ENCODE data around the gene CDKN1A. TPM values are rescaled to one million over a fixed set of nuclear protein-coding genes. Genes with fewer than 3 reads are reported as not detected.

CDKN1A gene
- total and polyA plus RNA-seq, 10 of the 15 experiments (the other 5 are each of a cell fraction or from before 2014, with no cell fraction given) = 25.2 to 637 (median 216) TPM

DNA sequence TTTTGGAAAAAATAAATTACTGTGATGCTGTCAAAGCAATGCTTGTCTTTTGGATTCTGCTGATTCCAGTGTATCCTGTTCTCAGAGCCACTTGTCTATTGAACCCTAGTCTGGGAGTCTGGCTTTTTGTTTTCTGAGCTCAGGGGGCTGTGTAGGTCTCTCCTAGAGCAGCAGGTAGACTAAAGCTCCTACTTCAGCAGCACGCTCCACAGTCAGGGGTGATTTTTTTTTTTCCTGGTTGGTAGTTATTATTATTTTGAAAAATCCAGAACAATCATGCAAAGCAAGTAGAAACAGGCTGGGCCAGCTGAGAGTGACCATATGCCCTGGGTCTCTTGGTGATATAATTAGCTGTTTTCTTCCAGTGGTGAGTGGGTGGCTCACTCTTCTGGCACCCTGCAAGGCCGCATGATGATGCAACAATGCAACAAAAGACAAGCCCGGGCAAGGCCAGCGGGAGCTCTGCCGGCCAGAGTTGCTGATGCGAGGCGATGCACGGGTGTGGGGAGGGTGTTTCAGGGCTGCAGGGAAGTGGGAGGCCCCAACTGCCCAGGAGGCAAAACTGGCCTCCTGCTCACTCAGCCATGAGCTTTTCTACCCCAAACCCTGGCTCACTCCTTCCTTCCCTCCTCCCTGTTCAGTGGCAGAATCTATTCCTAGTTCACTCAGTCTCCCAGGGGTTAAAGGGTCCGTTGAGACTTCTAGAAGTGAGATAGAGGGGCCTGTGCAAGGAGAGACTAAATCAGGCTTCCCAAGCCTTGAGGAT, 11.5 kb upstream of the CDKN1A start (continued):
- TF ChIP-seq ASH2L (IDR thresholded peaks at IDR 0.05; ENCODE audit: borderline replicate concordance, low read depth) = no peak
- TF ChIP-seq, protein P1, sequence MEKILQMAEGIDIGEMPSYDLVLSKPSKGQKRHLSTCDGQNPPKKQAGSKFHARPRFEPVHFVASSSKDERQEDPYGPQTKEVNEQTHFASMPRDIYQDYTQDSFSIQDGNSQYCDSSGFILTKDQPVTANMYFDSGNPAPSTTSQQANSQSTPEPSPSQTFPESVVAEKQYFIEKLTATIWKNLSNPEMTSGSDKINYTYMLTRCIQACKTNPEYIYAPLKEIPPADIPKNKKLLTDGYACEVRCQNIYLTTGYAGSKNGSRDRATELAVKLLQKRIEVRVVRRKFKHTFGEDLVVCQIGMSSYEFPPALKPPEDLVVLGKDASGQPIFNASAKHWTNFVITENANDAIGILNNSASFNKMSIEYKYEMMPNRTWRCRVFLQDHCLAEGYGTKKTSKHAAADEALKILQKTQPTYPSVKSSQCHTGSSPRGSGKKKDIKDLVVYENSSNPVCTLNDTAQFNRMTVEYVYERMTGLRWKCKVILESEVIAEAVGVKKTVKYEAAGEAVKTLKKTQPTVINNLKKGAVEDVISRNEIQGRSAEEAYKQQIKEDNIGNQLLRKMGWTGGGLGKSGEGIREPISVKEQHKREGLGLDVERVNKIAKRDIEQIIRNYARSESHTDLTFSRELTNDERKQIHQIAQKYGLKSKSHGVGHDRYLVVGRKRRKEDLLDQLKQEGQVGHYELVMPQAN (conservative IDR thresholded peaks at IDR 0.05) = no peak; the same call in 1 of the 2 replicates
- TF ChIP-seq KLF5 (IDR thresholded peaks at IDR 0.05; ENCODE audit: partially characterized antibody) = peak; percentile 36
- peak; percentile 97 for TF ChIP-seq EED (IDR thresholded peaks at IDR 0.05; ENCODE audit: low read depth)
- no peak; the same call in 1 of the 2 replicates for TF ChIP-seq JUNB (IDR thresholded peaks at IDR 0.05)
- peak; percentile 59; the same call in 1 of the 2 replicates for TF ChIP-seq CBFB (IDR thresholded peaks at IDR 0.05; ENCODE audit: low read depth)
- peak; percentile 96 for TF ChIP-seq DPF2 (IDR thresholded peaks at IDR 0.05)
- no peak for TF ChIP-seq NRF1 (conservative IDR thresholded peaks at IDR 0.05; ENCODE audit: low read depth, low read length)
- TF ChIP-seq MTA3 (IDR thresholded peaks at IDR 0.05; ENCODE audit: borderline replicate concordance, low read length) = peak; percentile 59; the same call in 1 of the 2 replicates
- TF ChIP-seq, protein P2, sequence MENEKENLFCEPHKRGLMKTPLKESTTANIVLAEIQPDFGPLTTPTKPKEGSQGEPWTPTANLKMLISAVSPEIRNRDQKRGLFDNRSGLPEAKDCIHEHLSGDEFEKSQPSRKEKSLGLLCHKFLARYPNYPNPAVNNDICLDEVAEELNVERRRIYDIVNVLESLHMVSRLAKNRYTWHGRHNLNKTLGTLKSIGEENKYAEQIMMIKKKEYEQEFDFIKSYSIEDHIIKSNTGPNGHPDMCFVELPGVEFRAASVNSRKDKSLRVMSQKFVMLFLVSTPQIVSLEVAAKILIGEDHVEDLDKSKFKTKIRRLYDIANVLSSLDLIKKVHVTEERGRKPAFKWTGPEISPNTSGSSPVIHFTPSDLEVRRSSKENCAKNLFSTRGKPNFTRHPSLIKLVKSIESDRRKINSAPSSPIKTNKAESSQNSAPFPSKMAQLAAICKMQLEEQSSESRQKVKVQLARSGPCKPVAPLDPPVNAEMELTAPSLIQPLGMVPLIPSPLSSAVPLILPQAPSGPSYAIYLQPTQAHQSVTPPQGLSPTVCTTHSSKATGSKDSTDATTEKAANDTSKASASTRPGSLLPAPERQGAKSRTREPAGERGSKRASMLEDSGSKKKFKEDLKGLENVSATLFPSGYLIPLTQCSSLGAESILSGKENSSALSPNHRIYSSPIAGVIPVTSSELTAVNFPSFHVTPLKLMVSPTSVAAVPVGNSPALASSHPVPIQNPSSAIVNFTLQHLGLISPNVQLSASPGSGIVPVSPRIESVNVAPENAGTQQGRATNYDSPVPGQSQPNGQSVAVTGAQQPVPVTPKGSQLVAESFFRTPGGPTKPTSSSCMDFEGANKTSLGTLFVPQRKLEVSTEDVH (IDR thresholded peaks at IDR 0.05; ENCODE audit: low read depth, partially characterized antibody) = no peak
- TF ChIP-seq, protein P3, sequence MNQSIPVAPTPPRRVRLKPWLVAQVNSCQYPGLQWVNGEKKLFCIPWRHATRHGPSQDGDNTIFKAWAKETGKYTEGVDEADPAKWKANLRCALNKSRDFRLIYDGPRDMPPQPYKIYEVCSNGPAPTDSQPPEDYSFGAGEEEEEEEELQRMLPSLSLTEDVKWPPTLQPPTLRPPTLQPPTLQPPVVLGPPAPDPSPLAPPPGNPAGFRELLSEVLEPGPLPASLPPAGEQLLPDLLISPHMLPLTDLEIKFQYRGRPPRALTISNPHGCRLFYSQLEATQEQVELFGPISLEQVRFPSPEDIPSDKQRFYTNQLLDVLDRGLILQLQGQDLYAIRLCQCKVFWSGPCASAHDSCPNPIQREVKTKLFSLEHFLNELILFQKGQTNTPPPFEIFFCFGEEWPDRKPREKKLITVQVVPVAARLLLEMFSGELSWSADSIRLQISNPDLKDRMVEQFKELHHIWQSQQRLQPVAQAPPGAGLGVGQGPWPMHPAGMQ (IDR thresholded peaks at IDR 0.05; ENCODE audit: borderline replicate concordance) = no peak
- TF ChIP-seq FOXM1 (IDR thresholded peaks at IDR 0.05; ENCODE audit: low read depth, low read length) = peak; percentile 77; the same call in 1 of the 2 replicates
- peak; percentile 71 for TF ChIP-seq TCF12 (IDR thresholded peaks at IDR 0.05; ENCODE audit: low read depth, low read length)
- TF ChIP-seq NR2F1 (conservative IDR thresholded peaks at IDR 0.05) = peak; percentile 65
- TF ChIP-seq NFXL1 (IDR thresholded peaks at IDR 0.05; ENCODE audit: borderline replicate concordance) = no peak
- TF ChIP-seq NR2C1 (IDR thresholded peaks at IDR 0.05) = no peak
- no peak for TF ChIP-seq ZBTB4 (CRISPR knock-in tag; IDR thresholded peaks at IDR 0.05)
- no peak for TF ChIP-seq STAT1 (conservative IDR thresholded peaks at IDR 0.05)
- TF ChIP-seq POU2F2 (IDR thresholded peaks at IDR 0.05; ENCODE audit: borderline replicate concordance, low read depth, low read length) = peak; percentile 56; the same call in 1 of the 3 replicates
- TF ChIP-seq HDAC2 (IDR thresholded peaks at IDR 0.05) = no peak
